Left cardiac atrium (tissue), 4 donors: ENCODE results near the gene P2RY14. TPM values are rescaled to one million over a fixed set of nuclear protein-coding genes. Genes with fewer than 3 reads are reported as not detected.

Source experiments
- ATAC-seq, 2 donors: fragments of 200-7000 bp; cut with Tn5 transposase; one replicate each; pipeline ENCODE4 v1.9.1; 2020; ENCODE audit warnings: mild to moderate bottlenecking in 2 of 2, moderate library complexity in 2 of 2
- DNase-seq: peaks from one replicate; pipeline ENCODE4 v3.0.0-alpha.2; 2020
- intact Hi-C, 2 donors: fragments of 100-400 bp; cut with DNase I; formaldehyde crosslinking; loops; one replicate each; pipeline versions ENCODE4 v1.14.1 to v1.15.1; 2022 to 2023
- long read RNA-seq: library from polyadenylated mRNA; unstranded; transcript quantifications from one replicate; pipeline ENCODE4 v2.0.0, GENCODE V29; 2021
- total RNA-seq, 2 donors: library from RNA; stranded (reverse); fragmentation: NEBNext Ultra II Directional; extraction: Animal tissue kit (Norgen Biotek cat#: 25700); gene quantifications; one replicate each; pipeline ENCODE4 v1.2.1, GENCODE V29; 2021
- donor health status: DM: no; HTN: yes; CAD: no.
- donor health status: DM: no; HTN: yes; CAD: no; lungs with severe emphysema.
- donor health status: DM: yes; HTN: yes; CAD: no.
- donor health status: Dilated cardiomyopathy.

Gene P2RY14
- total RNA-seq, result 1 to 10 TPM; 1.5 to 4.5 TPM
- long read RNA-seq, result 0 reads

DNA sequence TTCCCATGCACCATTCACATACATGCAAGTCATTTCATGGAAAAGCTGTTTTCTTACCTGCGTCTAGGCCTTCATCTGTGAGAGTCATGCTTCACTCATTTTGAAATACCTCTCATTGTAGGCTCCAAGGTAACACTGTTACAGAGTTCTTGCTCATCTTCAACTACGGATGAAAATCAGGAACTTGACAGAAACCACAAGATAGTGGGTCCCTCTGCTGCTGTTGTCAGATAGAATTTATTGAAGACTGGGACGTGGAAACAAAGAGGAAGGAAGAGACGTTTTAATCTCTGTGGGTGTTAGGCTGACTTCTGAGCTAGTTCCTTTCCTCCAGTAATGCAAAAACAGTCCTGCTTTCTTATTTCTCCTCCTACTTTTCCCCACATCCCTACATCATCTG lies at the start of gene P2RY14:
Gene P2RY14, minus strand, starts transcription at position 313 of the 400 bp plus-strand sequence. CDS start 64,226 bp downstream, outside the sequence.
- DNase-seq, result no peak
- ATAC-seq, result peak in 1 of 2 donors; percentile 52
- intact Hi-C loops, result no loop called here

DNA sequence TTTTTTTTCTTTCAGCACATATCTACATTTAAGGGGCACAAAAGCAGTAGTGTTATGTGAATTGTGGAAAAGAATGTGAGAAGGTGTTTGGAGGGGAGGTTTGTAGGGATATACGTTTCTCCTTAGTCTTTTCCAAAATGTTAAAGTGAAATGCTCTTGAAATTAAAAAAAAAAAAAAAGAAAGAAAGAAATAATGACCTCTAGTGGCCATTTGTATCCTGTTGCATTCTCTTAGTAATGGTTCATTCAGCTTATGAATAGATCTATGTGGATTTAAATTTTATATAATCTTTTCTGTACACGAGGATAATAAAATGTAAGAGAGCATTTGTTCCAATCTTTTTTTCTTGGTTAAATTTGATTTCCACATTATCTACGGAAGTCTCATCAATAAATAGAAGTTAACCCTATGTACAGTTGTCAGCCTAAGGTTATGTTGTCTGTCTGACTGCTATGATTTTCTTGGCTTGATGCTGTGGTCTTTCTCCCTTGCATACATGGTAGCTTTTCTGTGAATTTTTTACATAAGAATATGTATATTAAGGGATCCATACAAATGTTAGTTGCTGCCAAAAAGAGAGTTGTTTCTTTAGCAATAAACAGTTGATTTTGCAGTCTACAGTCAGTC lies 49.3 kb upstream of the P2RY14 start:
- DNase-seq (no peak), ATAC-seq (peak in 1 of 2 donors; percentile 44)
- intact Hi-C loops, result no loop called here

DNA sequence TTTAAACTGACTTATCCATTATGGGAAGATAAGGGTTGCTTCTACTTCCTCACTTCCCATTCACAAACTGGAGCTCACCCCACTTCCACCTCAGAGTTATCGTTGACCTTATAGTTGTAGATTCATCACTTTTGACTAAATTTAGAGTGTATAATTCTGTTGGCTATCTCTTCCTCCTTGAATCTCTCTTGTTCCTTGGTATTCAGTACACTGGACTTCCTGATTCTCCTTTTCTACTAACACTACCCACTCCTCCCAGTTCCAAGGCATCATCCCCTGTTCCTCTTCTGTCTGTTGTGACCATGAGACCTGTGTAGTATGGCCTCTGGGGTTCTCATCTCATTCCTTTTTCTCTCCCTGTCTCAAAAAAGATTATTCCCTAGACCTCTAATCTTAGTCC lies 44.2 kb upstream of the P2RY14 start:
- no peak for DNase-seq

DNA sequence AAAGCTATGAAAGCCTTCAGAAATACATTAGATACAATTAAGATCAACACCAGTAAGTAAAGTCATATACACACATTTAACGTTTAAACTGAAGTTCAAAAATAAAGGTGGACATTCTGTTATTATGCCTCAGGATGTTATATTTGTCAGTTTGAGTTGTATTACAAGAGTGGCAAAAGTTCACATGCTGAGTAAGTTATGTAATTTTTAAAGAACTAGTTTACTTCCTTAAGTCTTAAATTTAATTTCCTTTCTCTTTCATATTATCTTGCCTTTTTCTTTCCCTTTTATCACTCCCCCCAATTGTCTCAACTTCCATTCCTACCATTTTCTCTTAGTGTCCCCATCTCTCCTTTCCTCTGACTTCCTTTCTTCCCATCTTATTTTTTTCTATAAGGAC lies 43.2 kb upstream of the P2RY14 start:
- intact Hi-C loops, result no loop called here
- ATAC-seq, result no peak

More for the DNA sequence above, 44.2 kb upstream of the P2RY14 start:
- peak in 1 of 2 donors; percentile 25 for ATAC-seq
- intact Hi-C loops, result no loop called here

DNA sequence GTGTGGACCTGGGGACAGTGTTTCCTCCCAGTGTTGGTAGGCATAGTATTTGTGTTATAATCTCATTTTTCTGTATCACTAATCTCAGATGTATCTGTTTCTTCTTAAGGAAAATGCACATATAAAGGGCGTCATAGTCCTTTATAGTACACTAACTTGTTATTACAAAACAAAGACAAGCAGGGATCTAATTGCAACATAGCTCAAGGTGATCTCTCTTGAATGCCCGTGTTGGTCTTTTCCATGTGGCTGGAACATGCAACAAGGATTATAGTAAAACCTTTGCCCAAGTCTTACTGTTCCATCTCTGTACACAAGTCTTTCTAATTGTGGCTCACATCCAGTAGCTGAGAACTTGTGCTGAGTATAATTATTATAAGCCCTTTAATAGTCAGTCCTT lies 41.8 kb upstream of the P2RY14 start:
- intact Hi-C loops, result no loop called here
- DNase-seq (no peak), ATAC-seq (peak in 1 of 2 donors; percentile 44)

More for the DNA sequence above, 43.2 kb upstream of the P2RY14 start:
- no peak for DNase-seq

GRCh38 chr3:151319628-151320027 lies 41.3 kb upstream of the P2RY14 start:
- ATAC-seq (peak in 1 of 2 donors; percentile 46), DNase-seq (no peak)
- intact Hi-C loops, result no loop called here

DNA sequence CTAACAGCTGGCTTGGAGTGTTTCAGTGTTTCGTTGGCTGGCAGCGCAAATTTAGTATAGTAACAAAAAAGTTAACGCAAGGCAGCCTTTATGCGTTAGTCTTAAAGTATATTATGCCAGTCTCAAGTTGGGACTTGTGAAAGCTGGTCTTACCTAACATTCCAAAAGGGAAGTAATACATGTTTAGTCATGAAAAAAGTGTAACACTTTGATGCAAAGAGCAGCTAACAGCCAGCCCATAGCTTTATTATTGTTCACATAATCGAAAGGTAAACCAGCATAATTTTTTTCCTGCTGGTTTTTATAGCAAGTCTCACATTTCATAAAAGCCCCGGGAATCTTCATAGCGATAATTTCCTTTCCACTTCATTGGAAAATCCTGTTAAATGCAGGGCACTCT lies 40.6 kb upstream of the P2RY14 start:
- DNase-seq (no peak), ATAC-seq (no peak)
- intact Hi-C loops, result no loop called here

DNA sequence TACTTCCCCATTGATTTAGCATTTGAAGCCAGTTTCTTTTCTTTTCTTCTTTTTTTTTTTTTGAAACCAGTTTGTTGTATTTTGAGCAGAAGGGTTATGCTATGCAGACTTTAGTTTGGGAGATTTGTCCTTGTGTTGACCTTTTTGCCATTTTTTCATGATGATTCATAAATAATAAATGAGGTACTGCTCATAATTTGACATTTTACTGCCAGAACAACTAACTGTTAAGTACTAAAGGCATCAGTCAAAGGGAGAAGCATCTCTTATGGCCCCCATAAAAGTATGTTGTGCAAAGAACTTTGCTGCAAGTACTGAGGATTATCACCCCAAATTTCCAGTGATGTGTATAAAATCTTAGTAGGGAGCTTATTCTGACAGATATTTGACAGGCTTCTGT lies 40.0 kb upstream of the P2RY14 start:
- no peak for DNase-seq

GRCh38 chr3:151316267-151316991 lies 38.1 kb upstream of the P2RY14 start, which contains the start of gene GPR87:
Gene GPR87, minus strand, starts transcription at chr3:151316820. Its CDS starts 16,720 bp downstream, at chr3:151300100.
- DNase-seq, result no peak
- intact Hi-C loops, result no loop called here
- no peak for ATAC-seq

More for the DNA sequence above, 40.0 kb upstream of the P2RY14 start:
- intact Hi-C loops, result no loop called here
- no peak for ATAC-seq

- intact Hi-C loops, result no loop called here
- DNase-seq (no peak), ATAC-seq (no peak)
Measured at GRCh38 chr3:151315846-151316245, 37.5 kb upstream of the P2RY14 start.

GRCh38 chr3:151315136-151315535 lies 36.8 kb upstream of the P2RY14 start:
- DNase-seq (no peak), ATAC-seq (no peak)
- intact Hi-C loops, result no loop called here

GRCh38 chr3:151314593-151314992 lies 36.3 kb upstream of the P2RY14 start:
- ATAC-seq (no peak), DNase-seq (no peak)
- intact Hi-C loops, result no loop called here

- DNase-seq (no peak), ATAC-seq (no peak)
- intact Hi-C loops, result no loop called here
Measured at GRCh38 chr3:151314137-151314536, 35.8 kb upstream of the P2RY14 start.

- intact Hi-C loops, result no loop called here
- no peak for ATAC-seq
- DNase-seq, result no peak
Measured at GRCh38 chr3:151312972-151313371, 34.6 kb upstream of the P2RY14 start.

DNA sequence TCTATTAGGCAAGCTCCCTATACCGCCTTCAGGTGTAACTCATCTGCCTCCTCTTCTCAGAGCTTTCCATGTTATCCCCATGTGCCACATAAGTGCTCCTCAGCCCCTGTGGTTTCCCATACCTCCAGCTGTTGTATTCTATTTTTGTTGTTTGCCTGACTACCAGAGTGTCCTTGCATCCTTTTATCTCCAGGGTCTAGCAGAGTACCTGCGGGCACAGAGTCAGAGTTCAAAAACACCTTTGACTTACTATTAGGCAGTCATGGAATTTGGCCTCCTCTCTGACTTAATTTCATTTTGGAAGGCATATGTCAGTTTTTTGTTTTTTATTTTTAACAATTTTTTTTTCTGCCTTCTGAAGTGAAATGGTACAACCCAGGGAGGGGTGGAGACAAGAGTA lies 31.2 kb upstream of the P2RY14 start:
- intact Hi-C loops, result no loop called here
- no peak for ATAC-seq
- DNase-seq, result no peak

GRCh38 chr3:151307583-151308488 lies 29.5 kb upstream of the P2RY14 start:
- intact Hi-C loops, result no loop called here
- no peak for DNase-seq
- no peak for ATAC-seq

DNA sequence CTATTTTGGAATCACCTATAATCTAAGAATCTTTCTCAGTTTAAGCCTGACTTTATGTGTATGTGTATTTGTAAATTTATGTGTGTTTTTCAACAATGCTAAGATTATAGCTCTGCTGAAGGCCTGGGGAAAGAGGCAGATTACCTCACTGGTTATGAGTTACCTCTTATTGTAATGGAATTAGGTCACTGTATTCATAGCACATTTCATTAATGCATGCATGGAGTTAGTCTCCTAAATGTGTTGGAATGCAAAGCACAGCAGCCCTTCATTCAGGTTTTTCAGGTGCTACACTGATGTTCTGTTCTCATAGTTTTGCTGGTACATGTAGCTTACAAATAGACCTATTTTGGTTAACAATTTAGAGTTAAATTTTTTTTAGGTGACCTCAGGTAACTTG lies 28.8 kb upstream of the P2RY14 start:
- no peak for DNase-seq
- intact Hi-C loops, result no loop called here
- no peak for ATAC-seq

DNA sequence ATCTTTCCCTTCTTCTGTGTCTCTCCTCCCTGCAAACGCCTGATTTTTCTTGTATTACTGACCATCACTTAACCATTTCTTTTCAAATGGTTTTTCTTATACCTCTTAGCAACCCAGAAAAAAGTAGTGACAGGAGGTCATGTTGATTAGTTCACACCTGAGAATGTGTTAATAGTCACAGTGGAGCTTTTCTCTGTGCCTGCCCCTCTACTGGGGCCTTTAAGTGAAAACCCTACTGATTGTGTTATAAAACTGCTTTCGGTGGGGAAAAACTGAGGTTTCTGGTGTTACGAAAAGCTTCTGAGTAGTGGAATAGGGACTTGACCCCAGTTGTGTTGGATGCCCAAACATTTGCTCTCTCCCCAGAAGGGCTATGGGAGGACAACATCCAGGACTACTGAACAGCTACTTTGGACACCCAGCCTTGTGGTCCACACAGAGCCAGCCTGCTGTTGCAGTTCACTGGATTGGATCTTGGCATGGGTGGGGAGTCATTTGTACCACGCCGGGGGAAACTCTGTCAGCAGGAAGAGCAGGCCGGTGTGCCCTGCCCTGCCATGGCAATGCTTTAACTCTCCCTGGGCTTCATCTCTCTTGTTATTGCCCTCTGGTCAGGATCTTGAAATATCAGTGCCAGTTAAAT lies 27.9 kb upstream of the P2RY14 start:
- DNase-seq (no peak), ATAC-seq (no peak)
- intact Hi-C loops, result no loop called here

- ATAC-seq (no peak), DNase-seq (no peak)
- intact Hi-C loops, result no loop called here
Measured at GRCh38 chr3:151305775-151306151, 27.4 kb upstream of the P2RY14 start.
